Measurements from ENCODE around the gene FAM90A26.
"Not testable (repeated sequence)": the region's sequence is repeated elsewhere in the genome, so short reads cannot be mapped to it uniquely, and the experiment has no call there.

The FAM90A26 gene

DNA sequence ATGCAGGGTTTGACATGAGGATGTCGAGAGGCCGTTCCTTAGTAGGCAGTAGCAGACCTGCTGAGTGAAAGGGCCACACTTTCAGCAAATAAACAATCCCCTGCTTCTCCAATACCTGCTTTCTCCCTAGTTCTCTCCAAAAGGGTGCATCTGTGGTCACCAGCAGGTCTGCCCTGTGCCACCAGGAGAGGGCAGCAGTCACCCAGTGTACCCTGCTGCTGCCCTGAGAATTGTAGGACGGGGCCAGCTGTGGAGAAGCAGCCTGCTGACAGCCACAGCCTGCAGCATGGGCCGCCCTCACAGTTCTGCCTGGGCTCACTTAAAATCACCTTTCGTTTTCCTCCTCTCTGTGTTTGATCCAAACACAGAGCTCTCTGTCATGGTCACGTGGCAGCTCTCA is 11.8 kb upstream of the FAM90A26 start:
- not testable (repeated sequence) for DNase-seq (ENCODE audit: low read depth in 1 of 2, low spot score in 1 of 2)

DNA sequence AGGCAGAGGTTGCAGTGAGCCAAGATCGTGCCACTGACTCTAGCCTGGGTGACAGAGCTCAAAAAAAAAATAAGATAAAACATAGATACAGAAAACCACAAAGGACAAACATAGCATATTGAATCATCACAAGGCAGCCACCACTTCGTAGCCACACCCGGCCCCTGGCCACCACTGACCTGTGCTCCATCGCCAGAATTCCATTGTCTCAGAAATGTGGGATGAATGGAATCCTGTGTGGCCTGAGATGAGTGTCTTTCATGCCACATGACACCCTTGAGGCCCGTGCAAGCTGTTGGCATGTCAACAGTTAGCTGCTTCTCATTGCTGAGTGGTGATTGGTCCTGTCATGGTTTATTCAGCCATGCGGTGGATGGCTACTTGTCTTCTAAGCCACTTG is 10.2 kb upstream of the FAM90A26 start:
- not testable (repeated sequence) for DNase-seq (ENCODE audit: low read depth in 1 of 2, low spot score in 1 of 2)

DNA sequence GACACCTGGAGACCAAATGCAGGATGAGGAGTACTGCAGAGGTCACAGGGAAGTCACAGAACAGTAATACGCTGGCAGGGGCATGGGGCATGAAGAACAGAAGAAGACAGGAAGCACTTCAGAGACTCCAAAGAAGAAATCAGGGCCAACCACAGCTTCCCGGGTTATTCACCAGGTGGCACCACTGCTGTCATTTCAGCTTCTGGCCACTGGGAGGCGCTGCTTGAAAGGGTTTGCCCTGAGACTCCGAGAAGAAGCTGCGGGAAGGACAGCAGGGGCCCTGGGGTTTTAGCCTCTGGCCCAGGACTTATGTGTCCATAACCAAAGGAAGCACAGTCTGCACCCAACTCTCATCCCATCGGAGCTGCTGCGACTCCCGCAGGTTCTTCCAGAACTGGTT is 4.2 kb upstream of the FAM90A26 start:
- not testable (repeated sequence) for DNase-seq (ENCODE audit: low read depth in 1 of 2, low spot score in 1 of 2)

DNA sequence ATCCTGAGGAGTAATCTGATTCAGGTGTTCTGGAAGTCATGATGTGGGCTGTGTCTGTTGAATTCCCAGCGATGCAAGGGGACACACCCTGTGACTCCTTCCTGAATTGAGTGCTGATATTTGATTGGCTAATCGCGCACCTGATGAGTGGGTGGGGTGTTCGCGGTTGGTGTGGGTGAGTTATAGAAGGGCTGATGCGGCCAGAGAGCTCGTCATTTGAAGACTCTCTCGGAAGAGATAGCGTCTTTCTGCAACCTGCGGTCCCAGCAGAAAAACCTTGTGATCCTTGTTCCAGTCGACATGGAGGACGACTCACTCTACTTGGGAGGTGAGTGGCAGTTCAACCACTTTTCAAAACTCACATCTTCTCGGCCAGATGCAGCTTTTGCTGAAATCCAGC is 40.1 kb downstream of the FAM90A26 start, which contains the start of gene USP17L10:
TSS of gene USP17L10 (plus strand) at position 301 of the 400 bp plus-strand sequence. CDS start at position 301, 0 bp downstream.
- not testable (repeated sequence) for DNase-seq (ENCODE audit: low read depth in 1 of 2, low spot score in 1 of 2)

DNA sequence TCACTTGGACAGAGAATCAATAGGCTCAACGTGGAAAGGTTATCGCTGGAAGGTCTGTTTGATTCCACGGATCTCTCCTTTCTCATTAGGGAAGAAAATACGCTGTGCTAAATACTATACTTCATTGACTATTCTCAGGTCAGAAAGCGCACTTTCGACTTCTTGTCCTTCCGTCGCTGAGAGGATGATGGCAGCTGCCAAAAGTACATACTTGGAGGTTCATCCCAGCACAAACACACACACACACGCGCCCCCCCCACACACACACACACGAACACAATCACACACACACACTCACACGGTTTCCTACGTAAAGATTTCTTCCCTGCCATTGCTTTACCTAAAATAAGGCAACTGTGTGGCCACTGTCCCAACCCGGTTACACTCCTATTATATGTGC is 44.5 kb downstream of the FAM90A26 start:
- not testable (repeated sequence) for DNase-seq (ENCODE audit: low read depth in 1 of 2, low spot score in 1 of 2)

DNA sequence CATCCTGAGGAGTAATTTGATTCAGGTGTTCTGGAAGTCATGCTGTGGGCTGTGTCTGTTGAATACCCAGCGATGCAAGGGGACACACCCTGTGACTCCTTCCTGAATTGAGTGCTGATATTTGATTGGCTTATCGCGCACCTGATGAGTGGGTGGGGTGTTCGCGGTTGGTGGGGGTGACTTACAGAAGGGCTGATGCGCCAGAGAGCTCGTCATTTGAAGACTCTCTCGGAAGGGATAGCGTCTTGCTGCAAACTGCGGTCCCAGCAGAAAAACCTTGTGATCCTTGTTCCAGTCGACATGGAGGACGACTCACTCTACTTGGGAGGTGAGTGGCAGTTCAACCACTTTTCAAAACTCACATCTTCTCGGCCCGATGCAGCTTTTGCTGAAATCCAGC is 44.9 kb downstream of the FAM90A26 start, which contains the start of gene USP17L11:
TSS of gene USP17L11 (plus strand) at position 301 of the 400 bp plus-strand sequence. CDS start at position 301, 0 bp downstream.
- DNase-seq (ENCODE audit: low read depth in 1 of 2, low spot score in 1 of 2): not testable (repeated sequence)

- DNase-seq (ENCODE audit: low read depth in 1 of 2, low spot score in 1 of 2): not testable (repeated sequence)
Observed at GRCh38 chr4:9219852-9220251, 49.6 kb downstream of the FAM90A26 start, which contains the start of gene USP17L12. Gene USP17L12 (plus strand): TSS chr4:9220152. CDS start chr4:9220152, 0 bp downstream.

DNA sequence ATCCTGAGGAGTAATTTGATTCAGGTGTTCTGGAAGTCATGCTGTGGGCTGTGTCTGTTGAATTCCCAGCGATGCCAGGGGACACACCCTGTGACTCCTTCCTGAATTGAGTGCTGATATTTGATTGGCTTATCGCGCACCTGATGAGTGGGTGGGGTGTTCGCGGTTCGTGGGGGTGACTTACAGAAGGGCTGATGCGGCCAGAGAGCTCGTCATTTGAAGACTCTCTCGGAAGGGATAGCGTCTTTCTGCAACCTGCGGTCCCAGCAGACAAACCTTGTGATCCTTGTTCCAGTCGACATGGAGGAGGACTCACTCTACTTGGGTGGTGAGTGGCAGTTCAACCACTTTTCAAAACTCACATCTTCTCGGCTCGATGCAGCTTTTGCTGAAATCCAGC is 54.4 kb downstream of the FAM90A26 start, which contains the start of gene USP17L13:
TSS of gene USP17L13 (plus strand) at position 301 of the 400 bp plus-strand sequence. CDS start at position 301, 0 bp downstream.
- DNase-seq (ENCODE audit: low read depth in 1 of 2, low spot score in 1 of 2): not testable (repeated sequence)
